ENCODE data around the gene G2E3. TPM values are rescaled to one million over a fixed set of nuclear protein-coding genes. Genes with fewer than 3 reads are reported as not detected.

G2E3 gene
- total RNA-seq, 1 experiment from 2014 or later, result 51.5 TPM

GRCh38 chr14:30607156-30607780 is 48.3 kb downstream of the G2E3 start:
- Histone ChIP-seq H3K4me1 (ENCODE audit: insufficient read depth, low read length, poor library complexity, severe bottlenecking) (no peaks in the 10 kb centered on the region), H3K4me3 (ENCODE audit: low read depth, low read length, poor library complexity, severe bottlenecking) (no peak overlapping the region), H3K27me3 (replicated peaks; ENCODE audit: insufficient read depth, low read depth, low read length, poor library complexity) (no peaks in the 10 kb centered on the region), H3K27ac (ENCODE audit: low read depth, low read length, poor library complexity, severe bottlenecking) (no peak overlapping the region), H3K36me3 (ENCODE audit: insufficient read depth, low read length, poor library complexity, severe bottlenecking) (peaks cover 40% of the 10 kb centered on the region), H3K9me3 (ENCODE audit: low read depth, low read length, poor library complexity, severe bottlenecking) (no peaks in the 10 kb centered on the region)
- intact Hi-C loops (cut with micrococcal nuclease; ENCODE audit: unreplicated experiment), result no loop called here
- ChIA-PET POLR2A (ENCODE audit: low non-redundant PET) (no interaction called here), CTCF (no interaction called here)
- DNase-seq (ENCODE audit: low spot score), result no peak
- BruUV-seq (replicated peaks), result no TSS peak
- TF ChIP-seq CTCF (conservative IDR thresholded peaks at IDR 0.05; ENCODE audit: low read depth, low read length), result no peak
- no peak for TF ChIP-seq EZH2 (IDR thresholded peaks at IDR 0.05; ENCODE audit: borderline replicate concordance, low read depth, low read length, poor library complexity, severe bottlenecking)

- intact Hi-C loops (cut with micrococcal nuclease; ENCODE audit: unreplicated experiment), result no loop called here
- no TSS peak for BruUV-seq (replicated peaks)
- peak; percentile 23 for DNase-seq (ENCODE audit: low spot score)
- Histone ChIP-seq H3K27ac (ENCODE audit: low read depth, low read length, poor library complexity, severe bottlenecking) (no peak overlapping the region), H3K27me3 (replicated peaks; ENCODE audit: insufficient read depth, low read depth, low read length, poor library complexity) (no peaks in the 10 kb centered on the region), H3K36me3 (ENCODE audit: insufficient read depth, low read length, poor library complexity, severe bottlenecking) (peaks cover 30% of the 10 kb centered on the region), H3K4me1 (ENCODE audit: insufficient read depth, low read length, poor library complexity, severe bottlenecking) (no peaks in the 10 kb centered on the region), H3K4me3 (ENCODE audit: low read depth, low read length, poor library complexity, severe bottlenecking) (no peak overlapping the region), H3K9me3 (ENCODE audit: low read depth, low read length, poor library complexity, severe bottlenecking) (no peaks in the 10 kb centered on the region)
- TF ChIP-seq CTCF (conservative IDR thresholded peaks at IDR 0.05; ENCODE audit: low read depth, low read length) (no peak), EZH2 (IDR thresholded peaks at IDR 0.05; ENCODE audit: borderline replicate concordance, low read depth, low read length, poor library complexity, severe bottlenecking) (no peak)
- ChIA-PET CTCF (no interaction called here), POLR2A (ENCODE audit: low non-redundant PET) (no interaction called here)
Observed at GRCh38 chr14:30608533-30609006, 49.6 kb downstream of the G2E3 start.

GRCh38 chr14:30610787-30611343 is 51.9 kb downstream of the G2E3 start:
- Histone ChIP-seq H3K27ac (ENCODE audit: low read depth, low read length, poor library complexity, severe bottlenecking) (no peak overlapping the region), H3K9me3 (ENCODE audit: low read depth, low read length, poor library complexity, severe bottlenecking) (no peaks in the 10 kb centered on the region), H3K4me3 (ENCODE audit: low read depth, low read length, poor library complexity, severe bottlenecking) (no peak overlapping the region), H3K27me3 (replicated peaks; ENCODE audit: insufficient read depth, low read depth, low read length, poor library complexity) (no peaks in the 10 kb centered on the region), H3K4me1 (ENCODE audit: insufficient read depth, low read length, poor library complexity, severe bottlenecking) (no peaks in the 10 kb centered on the region), H3K36me3 (ENCODE audit: insufficient read depth, low read length, poor library complexity, severe bottlenecking) (peaks cover 28% of the 10 kb centered on the region)
- BruUV-seq (replicated peaks), result no TSS peak
- peak; percentile 72 for DNase-seq (ENCODE audit: low spot score)
- TF ChIP-seq CTCF (conservative IDR thresholded peaks at IDR 0.05; ENCODE audit: low read depth, low read length) (peak; percentile 52), EZH2 (IDR thresholded peaks at IDR 0.05; ENCODE audit: borderline replicate concordance, low read depth, low read length, poor library complexity, severe bottlenecking) (no peak)
- intact Hi-C loops (cut with micrococcal nuclease; ENCODE audit: unreplicated experiment), result loop anchor here (10.0 kb wide), 1 partner anchor 386 kb away; no protein-coding TSS in a partner anchor
- ChIA-PET CTCF (no interaction called here), POLR2A (ENCODE audit: low non-redundant PET) (no interaction called here)
